ENCODE results near the gene PRR18.

Gene PRR18

DNA sequence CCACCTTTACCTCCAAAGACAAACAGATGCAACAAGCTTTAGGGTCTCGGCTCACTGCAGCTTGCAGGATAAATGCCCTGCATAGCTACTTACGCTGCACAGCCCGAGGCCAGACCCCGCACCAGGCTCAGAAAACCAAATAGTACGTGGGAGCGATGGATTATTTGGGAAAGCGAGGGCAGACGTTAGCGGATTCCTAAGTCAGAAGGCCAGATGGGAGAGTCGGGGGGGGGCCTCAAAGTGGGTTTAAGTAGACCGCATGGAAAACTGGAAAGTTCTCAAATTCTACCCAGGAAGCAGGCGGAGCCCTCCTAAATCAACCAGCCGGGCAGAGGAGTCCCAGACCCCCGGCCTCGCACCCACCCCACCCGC lies 33.8 kb upstream of the PRR18 start:
- TF ChIP-seq CTCF (IDR thresholded peaks at IDR 0.05) = no peak
- TF ChIP-seq ZFX (IDR thresholded peaks at IDR 0.05; ENCODE audit: borderline replicate concordance) = no peak
- H3K27ac ChIP-seq = peak overlapping the region; percentile 37

GRCh38 chr6:166341464-166341863 lies 33.3 kb upstream of the PRR18 start:
- no peak overlapping the region for H3K27ac ChIP-seq
- TF ChIP-seq ZFX (IDR thresholded peaks at IDR 0.05; ENCODE audit: borderline replicate concordance) (no peak), CTCF (IDR thresholded peaks at IDR 0.05) (no peak)

GRCh38 chr6:166338854-166339253 lies 30.7 kb upstream of the PRR18 start:
- TF ChIP-seq ZFX (IDR thresholded peaks at IDR 0.05; ENCODE audit: borderline replicate concordance) (no peak), CTCF (IDR thresholded peaks at IDR 0.05) (no peak)
- H3K27ac ChIP-seq = no peak overlapping the region

- no peak overlapping the region for H3K27ac ChIP-seq
- TF ChIP-seq ZFX (IDR thresholded peaks at IDR 0.05; ENCODE audit: borderline replicate concordance) (no peak), CTCF (IDR thresholded peaks at IDR 0.05) (no peak)
Observed at GRCh38 chr6:166336847-166337246, 28.7 kb upstream of the PRR18 start.

- H3K27ac ChIP-seq = no peak overlapping the region
- TF ChIP-seq CTCF (IDR thresholded peaks at IDR 0.05) (no peak), ZFX (IDR thresholded peaks at IDR 0.05; ENCODE audit: borderline replicate concordance) (no peak)
Observed at GRCh38 chr6:166335378-166336302, 27.4 kb upstream of the PRR18 start.

DNA sequence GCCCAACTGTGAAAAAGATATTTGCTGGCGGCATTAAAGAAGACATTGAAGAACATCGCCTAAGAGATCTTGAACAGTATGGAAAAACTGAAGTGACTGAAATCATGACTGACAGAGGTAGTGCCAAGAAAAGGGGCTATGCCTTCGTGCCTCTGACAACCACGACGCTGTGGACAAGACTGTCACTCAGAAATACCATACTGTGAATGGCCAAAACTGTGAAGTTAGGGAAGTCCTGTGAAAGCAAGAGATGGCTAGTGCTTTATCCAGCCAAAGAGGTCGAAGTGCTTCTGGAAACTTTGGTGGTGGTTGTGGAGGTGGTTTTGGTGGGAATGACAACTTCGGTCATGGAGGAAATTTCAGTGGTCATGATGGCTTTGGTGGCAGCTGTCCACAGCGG lies 26.7 kb upstream of the PRR18 start:
- TF ChIP-seq CTCF (IDR thresholded peaks at IDR 0.05) (no peak), ZFX (IDR thresholded peaks at IDR 0.05; ENCODE audit: borderline replicate concordance) (no peak)

More for the DNA sequence above, 26.7 kb upstream of the PRR18 start:
- H3K27ac ChIP-seq = no peak overlapping the region

All from 22Rv1 (cell line).